Measurements from ENCODE around the gene KDM4C. TPM values are rescaled to one million over a fixed set of nuclear protein-coding genes. Genes with fewer than 3 reads are reported as not detected.
"Not testable (repeated sequence)": the region's sequence is repeated elsewhere in the genome, so short reads cannot be mapped to it uniquely, and the experiment has no call there.

The KDM4C gene
- total and polyA plus RNA-seq, 2 of the 4 experiments (the other 2 are of a cell fraction), result 11.8 to 23.8 TPM

- H3K4ac ChIP-seq (ENCODE audit: low read depth, low read length); H2AK5ac ChIP-seq (ENCODE audit: low read depth, low read length); H2AK9ac ChIP-seq (replicated peaks; ENCODE audit: low read depth, low read length, poor library complexity); H3K79me1 ChIP-seq (ENCODE audit: low read depth in 1 of 2, low read length in 2 of 2); CTCF ChIA-PET; H2AFZ ChIP-seq (replicated peaks; ENCODE audit: low read length, poor library complexity); ATAC-seq (ENCODE audit: low read depth); H3K9me1 ChIP-seq (ENCODE audit: insufficient read depth, low read length); H3K27ac ChIP-seq (ENCODE audit: insufficient read depth, low read length); H2BK20ac ChIP-seq (ENCODE audit: low read depth, low read length); H3K4me3 ChIP-seq (ENCODE audit: insufficient read depth, low read depth, low read length); H3K18ac ChIP-seq (ENCODE audit: low read depth, low read length); H4K5ac ChIP-seq (ENCODE audit: low read depth, low read length); BruUV-seq (replicated peaks); H3K27me3 ChIP-seq (ENCODE audit: control insufficient read depth, insufficient read depth, low read length); DNase-seq; POLR2A ChIA-PET (ENCODE audit: unreplicated experiment); H3K4me1 ChIP-seq (ENCODE audit: control insufficient read depth, insufficient read depth, low read length); H2BK120ac ChIP-seq (ENCODE audit: low read depth, low read length); H4K8ac ChIP-seq (ENCODE audit: low read depth in 2 of 2, low read length in 2 of 2); H3K56ac ChIP-seq (ENCODE audit: extremely low read depth, insufficient read depth, low read length); H3K4me2 ChIP-seq (ENCODE audit: low read depth, low read length); in situ Hi-C loops (cut with MboI; ENCODE audit: low sequenced_read_pairs); dilution Hi-C loops (cut with HindIII; ENCODE audit: low sequenced_read_pairs, unreplicated experiment); H3K23ac ChIP-seq (ENCODE audit: low read depth, low read length); H4K91ac ChIP-seq (ENCODE audit: insufficient read depth, low read depth, low read length); H4K20me1 ChIP-seq (ENCODE audit: insufficient read depth, low read length); H2BK15ac ChIP-seq (ENCODE audit: low read depth, low read length); H3K14ac ChIP-seq (replicated peaks; ENCODE audit: low read depth, low read length); H3K9me3 ChIP-seq (ENCODE audit: control insufficient read depth, insufficient read depth, low read length); intact Hi-C loops (cut with micrococcal nuclease); H2BK5ac ChIP-seq (ENCODE audit: low read depth, low read length, poor library complexity, severe bottlenecking); H3K36me3 ChIP-seq (ENCODE audit: control insufficient read depth, insufficient read depth, low read length); H3K9ac ChIP-seq (ENCODE audit: low read depth, low read length): not testable (repeated sequence)
Measured at GRCh38 chr9:7030943-7031342, 273.2 kb downstream of the KDM4C start.
